IMR-90 (cell line): Measurements from ENCODE around the gene CSTA. TPM values are rescaled to one million over a fixed set of nuclear protein-coding genes. Genes with fewer than 3 reads are reported as not detected.

Experiments used
- ATAC-seq: fragments of 200-7000 bp; cut with Tn5 transposase; 2 replicates; pipeline ENCODE4 v1.9.1; 2020; ENCODE audit warnings: low read depth, mild to moderate bottlenecking, moderate library complexity
- BruUV-seq: library from RNA; stranded (reverse); fragments of 400-500 nt; replicated peaks from 2 replicates; lab custom pipeline; 2021; lab: Mats Ljungman, UMichigan
- CTCF ChIA-PET: fragments of 300-600 bp; formaldehyde crosslinking; extraction: SDS; loops from one replicate; lab custom pipeline; 2021; ENCODE audit warnings: antibody characterized with exemption; lab: Yijun Ruan, JAX
- POLR2A ChIA-PET: fragments of 300-600 bp; sonication (Branson Sonifier 250); formaldehyde crosslinking; loops from one replicate; lab custom pipeline; 2022; ENCODE audit warnings: antibody characterized with exemption; ENCODE audit not compliant: unreplicated experiment; lab: Charles Lee
- DNase-seq: peaks from one replicate; pipeline ENCODE4 v3.0.0; 2013
- H2AFZ ChIP-seq: replicated peaks from 2 replicates; pipeline ENCODE3; 2013; ENCODE audit warnings: low read length, mild to moderate bottlenecking; ENCODE audit not compliant: poor library complexity
- H2AK5ac ChIP-seq: 2 replicates; pipeline ENCODE4 v1.6.1; 2013; ENCODE audit warnings: low read depth, low read length, inconsistent platforms
- H2AK9ac ChIP-seq: replicated peaks from 2 replicates; pipeline ENCODE3; 2013; ENCODE audit warnings: mild to moderate bottlenecking, low read depth, low read length, moderate library complexity; ENCODE audit not compliant: poor library complexity
- H2BK120ac ChIP-seq: 2 replicates; pipeline ENCODE4 v1.6.1; 2013; ENCODE audit warnings: low read depth, low read length, inconsistent platforms
- H2BK15ac ChIP-seq: 3 replicates; pipeline ENCODE4 v1.6.1; 2013; ENCODE audit warnings: low read depth, low read length, inconsistent platforms
- H2BK20ac ChIP-seq: 2 replicates; pipeline ENCODE4 v1.6.1; 2013; ENCODE audit warnings: low read depth, mild to moderate bottlenecking, inconsistent platforms, low read length, moderate library complexity
- H2BK5ac ChIP-seq: 2 replicates; pipeline ENCODE4 v1.6.1; 2013; ENCODE audit warnings: mild to moderate bottlenecking, low read depth, low read length, inconsistent platforms; ENCODE audit not compliant: poor library complexity, severe bottlenecking
- H3K14ac ChIP-seq: replicated peaks from 2 replicates; pipeline ENCODE4 v1.6.1; 2013; ENCODE audit warnings: low read depth, low read length, inconsistent platforms
- H3K18ac ChIP-seq: 2 replicates; pipeline ENCODE4 v1.6.1; 2013; ENCODE audit warnings: low read depth, low read length, control low read depth
- H3K23ac ChIP-seq: 2 replicates; pipeline ENCODE4 v1.6.1; 2013; ENCODE audit warnings: low read depth, low read length, inconsistent platforms
- H3K27ac ChIP-seq: 2 replicates; pipeline ENCODE4 v1.5.1; 2013; ENCODE audit warnings: mild to moderate bottlenecking, control low read depth, low read length; ENCODE audit not compliant: insufficient read depth
- H3K27me3 ChIP-seq: 2 replicates; pipeline ENCODE4 v1.6.1; 2013; ENCODE audit warnings: low read length; ENCODE audit not compliant: control insufficient read depth, insufficient read depth
- H3K36me3 ChIP-seq: 2 replicates; pipeline ENCODE4 v1.6.1; 2013; ENCODE audit warnings: low read length, mixed read lengths; ENCODE audit not compliant: control insufficient read depth, insufficient read depth
- H3K4ac ChIP-seq: 2 replicates; pipeline ENCODE4 v1.6.1; 2013; ENCODE audit warnings: low read depth, low read length, inconsistent platforms
- H3K4me1 ChIP-seq: 2 replicates; pipeline ENCODE4 v1.6.1; 2013; ENCODE audit warnings: low read length, mixed read lengths; ENCODE audit not compliant: control insufficient read depth, insufficient read depth
- H3K4me2 ChIP-seq: 2 replicates; pipeline ENCODE4 v1.6.1; 2013; ENCODE audit warnings: low read depth, mild to moderate bottlenecking, control low read depth, low read length, moderate library complexity
- H3K4me3 ChIP-seq: 2 replicates; pipeline ENCODE4 v1.5.1; 2013; ENCODE audit warnings: low read depth, mild to moderate bottlenecking, control low read depth, low read length, moderate library complexity; ENCODE audit not compliant: insufficient read depth
- H3K56ac ChIP-seq: 2 replicates; pipeline ENCODE4 v1.6.1; 2013; ENCODE audit warnings: low read length, inconsistent platforms; ENCODE audit not compliant: insufficient read depth; ENCODE audit errors: extremely low read depth
- H3K79me1 ChIP-seq, 2 experiments: 2 replicates each; pipeline ENCODE4 v1.6.1; 2013; ENCODE audit warnings: low read length in 2 of 2, inconsistent platforms in 1 of 2, low read depth in 1 of 2
- H3K9ac ChIP-seq: 2 replicates; pipeline ENCODE4 v1.6.1; 2013; ENCODE audit warnings: low read depth, low read length, control low read depth
- H3K9me1 ChIP-seq: 2 replicates; pipeline ENCODE4 v1.6.1; 2013; ENCODE audit warnings: low read length, inconsistent platforms; ENCODE audit not compliant: insufficient read depth
- H3K9me3 ChIP-seq: 2 replicates; pipeline ENCODE4 v1.6.1; 2013; ENCODE audit warnings: low read length; ENCODE audit not compliant: control insufficient read depth, insufficient read depth
- H4K20me1 ChIP-seq: 2 replicates; pipeline ENCODE4 v1.6.1; 2013; ENCODE audit warnings: low read length, inconsistent platforms; ENCODE audit not compliant: insufficient read depth
- H4K5ac ChIP-seq: 2 replicates; pipeline ENCODE4 v1.6.1; 2013; ENCODE audit warnings: mild to moderate bottlenecking, low read depth, low read length, control low read depth
- H4K8ac ChIP-seq, 2 experiments: 2 replicates each; pipeline ENCODE4 v1.6.1; 2013; ENCODE audit warnings: low read depth in 2 of 2, low read length in 2 of 2, control low read depth in 1 of 2, inconsistent platforms in 1 of 2
- H4K91ac ChIP-seq: 2 replicates; pipeline ENCODE4 v1.6.1; 2013; ENCODE audit warnings: low read depth, low read length, inconsistent platforms; ENCODE audit not compliant: insufficient read depth
- CHD1 ChIP-seq: IDR thresholded peaks from 2 replicates; pipeline ENCODE4 v1.6.1; 2012; ENCODE audit warnings: low read depth, low read length, improper control_type of control experiment
- ELK1 ChIP-seq: fragments of 150-350 bp; IDR thresholded peaks from 2 replicates; pipeline ENCODE4 v1.6.1; 2016; ENCODE audit warnings: low read depth, mild to moderate bottlenecking, low read length, moderate library complexity, borderline replicate concordance
- NFE2L2 ChIP-seq: fragments of 150-350 bp; IDR thresholded peaks from 2 replicates; pipeline ENCODE4 v1.6.1; 2016; ENCODE audit warnings: low read depth, mild to moderate bottlenecking, low read length
- RCOR1 ChIP-seq: IDR thresholded peaks from 2 replicates; pipeline ENCODE4 v1.6.1; 2012; ENCODE audit warnings: mild to moderate bottlenecking, low read length, improper control_type of control experiment; ENCODE audit not compliant: insufficient replicate concordance
- RFX5 ChIP-seq: IDR thresholded peaks from 2 replicates; pipeline ENCODE4 v1.8.0; 2012; ENCODE audit warnings: low read depth, mild to moderate bottlenecking, low read length, moderate library complexity
- WGBS, 2 experiments: methylation state at CpG; one replicate each; pipeline versions ENCODE4 v1.1.5 to v1.1.7; 2013; ENCODE audit warnings: missing lambda C conversion rate in 2 of 2; ENCODE audit not compliant: insufficient read length in 1 of 2; ENCODE audit errors: extremely low coverage in 2 of 2; 5-methylcytosine and 5-hydroxymethylcytosine counted together
- dilution Hi-C: fragments of 300-500 bp; cut with HindIII; formaldehyde crosslinking; loops from one replicate; pipeline ENCODE4 v1.14.3; 2018; ENCODE audit warnings: low sequenced_read_pairs; ENCODE audit not compliant: unreplicated experiment
- in situ Hi-C: fragments of 300-500 bp; cut with MboI; formaldehyde crosslinking; loops from 3 replicates; pipeline ENCODE4 v1.14.3; 2019; ENCODE audit warnings: low sequenced_read_pairs, inconsistent platforms, mixed read lengths
- intact Hi-C: fragments of 100-400 bp; cut with micrococcal nuclease; formaldehyde crosslinking; loops from 2 replicates; pipeline ENCODE4 v1.10.0; 2022
- polyA plus RNA-seq, 3 experiments: library from polyadenylated mRNA; depleted of rRNA; stranded (reverse); fragments of >200 nt; gene quantifications; 2 replicates each; pipeline ENCODE4 v1.2.3, GENCODE V29; 2012; ENCODE audit warnings: low replicate concordance in 1 of 3
- total RNA-seq: library from RNA; depleted of rRNA; stranded (reverse); fragments of >200 nt; gene quantifications from 2 replicates; pipeline ENCODE4 v1.2.3, GENCODE V29; 2012

Gene CSTA
- total and polyA plus RNA-seq, 2 of the 4 experiments (the other 2 are of a cell fraction), result 0.17 TPM; not detected in 1

- no peaks in the 10 kb centered on the region for H3K9me1 ChIP-seq
- H3K4me1 ChIP-seq, result peaks cover 3% of the 10 kb centered on the region
- no peak overlapping the region for H4K8ac ChIP-seq
- no peaks in the 10 kb centered on the region for H3K27me3 ChIP-seq
- dilution Hi-C loops, result no loop called here
- H4K20me1 ChIP-seq, result no peaks in the 10 kb centered on the region
- in situ Hi-C loops, result loop anchor here (10.0 kb wide), 1 partner anchor 251 kb away; no protein-coding TSS in a partner anchor
- no peak overlapping the region for H3K27ac ChIP-seq
- H3K79me1 ChIP-seq, result no peaks in the 10 kb centered on the region
- H2BK20ac ChIP-seq, result no peak overlapping the region
- H3K9ac ChIP-seq, result no peak overlapping the region
- BruUV-seq, result no TSS peak
- H3K4me3 ChIP-seq, result no peak overlapping the region
- intact Hi-C loops, result loop anchor here (1.0 to 10.0 kb wide), 3 partner anchors 254 to 809 kb away; no protein-coding TSS in a partner anchor
- H4K5ac ChIP-seq, result no peak overlapping the region
- no peak for TF ChIP-seq ELK1
- TF ChIP-seq RFX5, result no peak
- TF ChIP-seq RCOR1, result no peak
- TF ChIP-seq CHD1, result no peak
- TF ChIP-seq NFE2L2, result no peak
- no peak overlapping the region for H3K14ac ChIP-seq
- H2BK120ac ChIP-seq, result no peak overlapping the region
- WGBS, 2 experiments, result 88% methylated on average over 4 of the region's 4 CpGs; no CpG with 5 or more reads in 1 of the 2 experiments
- no peak overlapping the region for H3K4ac ChIP-seq
- H3K56ac ChIP-seq, result no peak overlapping the region
- no peak overlapping the region for H3K23ac ChIP-seq
- H2AK9ac ChIP-seq, result no peak overlapping the region
- H2AK5ac ChIP-seq, result no peak overlapping the region
- H3K4me2 ChIP-seq, result no peak overlapping the region
- H3K36me3 ChIP-seq, result peaks cover 2% of the 10 kb centered on the region
- H3K9me3 ChIP-seq, result no peaks in the 10 kb centered on the region
- no peak overlapping the region for H2BK15ac ChIP-seq
- H4K91ac ChIP-seq, result no peak overlapping the region
- ATAC-seq (no peak), DNase-seq (no peak)
- POLR2A ChIA-PET, result no interaction called here
- no peak overlapping the region for H2AFZ ChIP-seq
- H2BK5ac ChIP-seq, result no peak overlapping the region
- no peak overlapping the region for H3K18ac ChIP-seq
- CTCF ChIA-PET, result no interaction called here
Observed at GRCh38 chr3:122355612-122356011, 30.6 kb downstream of the CSTA start.
